Activated CD8-positive, alpha-beta memory T cell treated with anti-CD3 and anti-CD28 coated beads, Interleukin-2, amount 10 ng/mL, durations not matched to agents 7 days and 5 days (primary cell): Measurements from ENCODE around the gene KRT28. TPM values are rescaled to one million over a fixed set of nuclear protein-coding genes. Genes with fewer than 3 reads are reported as not detected.
"Not testable (repeated sequence)": the region's sequence is repeated elsewhere in the genome, so short reads cannot be mapped to it uniquely, and the experiment has no call there.

Experiments
- ATAC-seq: fragments of 150-1000 bp; cut with Tn5 transposase; one replicate; pipeline ENCODE4 v1.10.0; 2021; ENCODE audit warnings: moderate library complexity
- CTCF ChIA-PET: fragments of 350-600 bp; sonication (Branson Sonifier 250); formaldehyde crosslinking; loops from one replicate; lab custom pipeline; 2021; ENCODE audit warnings: antibody characterized with exemption; lab: Charles Lee
- DNase-seq: peaks from one replicate; pipeline ENCODE4 v3.0.0-alpha.2; 2020
- H3K27ac Mint-ChIP-seq: one replicate; pipeline ENCODE4 v1.8.0; 2021; ENCODE audit warnings: mild to moderate bottlenecking, mixed read lengths
- H3K27me3 Mint-ChIP-seq: one replicate; pipeline ENCODE4 v1.8.0; 2021; ENCODE audit warnings: mixed read lengths
- H3K36me3 Mint-ChIP-seq: one replicate; pipeline ENCODE4 v1.8.0; 2021; ENCODE audit warnings: mild to moderate bottlenecking, mixed read lengths
- H3K4me1 Mint-ChIP-seq: one replicate; pipeline ENCODE4 v1.8.0; 2021; ENCODE audit warnings: mixed read lengths
- H3K4me3 Mint-ChIP-seq: one replicate; pipeline ENCODE4 v1.8.0; 2021; ENCODE audit warnings: mild to moderate bottlenecking, moderate library complexity, mixed read lengths
- H3K9me3 Mint-ChIP-seq: one replicate; pipeline ENCODE4 v1.8.0; 2022; ENCODE audit warnings: low read depth, mixed read lengths
- total RNA-seq, 2 experiments: library from RNA; stranded (reverse); gene quantifications; one replicate each; pipeline ENCODE4 v1.2.3, GENCODE V29; 2021

The KRT28 gene
- total RNA-seq, 2 experiments from 2014 or later, result not detected

DNA sequence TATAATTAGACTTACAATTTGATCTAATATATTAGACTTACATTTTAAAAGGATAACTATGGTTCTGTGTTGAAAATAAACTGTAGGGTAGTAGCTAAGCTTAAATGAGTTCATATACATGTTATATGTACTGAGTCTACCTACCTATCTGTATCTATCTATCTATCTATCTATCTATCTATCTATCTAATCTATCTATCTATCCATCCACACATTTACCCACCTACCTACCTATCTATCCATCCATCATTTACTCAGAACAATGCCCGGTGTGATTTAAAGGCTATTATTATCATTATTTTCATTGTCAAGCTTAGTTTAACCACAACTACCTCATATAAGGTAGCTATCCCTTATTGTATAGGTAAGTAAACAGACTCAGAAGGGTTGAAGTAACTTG, 15.6 kb upstream of the KRT28 start:
- ATAC-seq (no peak), DNase-seq (no peak)
- Mint-ChIP-seq H3K4me1 (peaks cover 18% of the 10 kb centered on the region), H3K36me3 (peaks cover 30% of the 10 kb centered on the region), H3K27me3 (peaks cover 37% of the 10 kb centered on the region), H3K9me3 (no peaks in the 10 kb centered on the region), H3K27ac (no peak overlapping the region), H3K4me3 (no peak overlapping the region)
- CTCF ChIA-PET, result interaction anchor here (0.8 to 1.1 kb wide), 3 partner anchors 12 to 733 kb away, joined by 4 to 5 read pairs (median 4); no protein-coding TSS in a partner anchor

DNA sequence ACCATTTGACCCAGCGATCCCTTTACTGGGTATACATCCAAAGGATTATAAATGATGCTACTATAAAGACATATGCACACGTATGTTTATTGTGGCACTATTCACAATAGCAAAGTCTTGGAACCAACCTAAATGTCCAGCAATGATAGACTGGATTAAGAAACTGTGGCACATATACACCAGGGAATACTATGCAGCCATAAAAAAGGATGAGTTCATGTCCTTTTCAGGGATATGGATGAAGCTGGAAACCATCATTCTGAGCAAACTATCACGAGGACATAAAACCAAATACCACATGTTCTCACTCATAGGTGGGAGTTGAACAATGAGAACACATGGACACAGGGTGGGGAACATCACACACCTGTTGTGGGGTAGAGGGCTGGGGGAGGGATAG, 14.9 kb upstream of the KRT28 start:
- H3K9me3 Mint-ChIP-seq, H3K4me3 Mint-ChIP-seq, DNase-seq, ATAC-seq, H3K27ac Mint-ChIP-seq: not testable (repeated sequence)
- Mint-ChIP-seq H3K27me3 (peaks cover 44% of the 10 kb centered on the region), H3K4me1 (peaks cover 10% of the 10 kb centered on the region), H3K36me3 (peaks cover 24% of the 10 kb centered on the region)
- CTCF ChIA-PET, result interaction anchor here (1.1 kb wide), 1 partner anchor 734 kb away, joined by 4 read pairs; no protein-coding TSS in a partner anchor

GRCh38 chr17:40813804-40814203, 14.0 kb upstream of the KRT28 start:
- H3K9me3 Mint-ChIP-seq, result no peaks in the 10 kb centered on the region
- ATAC-seq, result no peak

GRCh38 chr17:40812639-40813038, 12.9 kb upstream of the KRT28 start:
- Mint-ChIP-seq H3K9me3 (no peaks in the 10 kb centered on the region), H3K27me3 (peaks cover 60% of the 10 kb centered on the region), H3K4me3 (no peak overlapping the region), H3K27ac (no peak overlapping the region), H3K4me1 (peaks cover 6% of the 10 kb centered on the region), H3K36me3 (peaks cover 14% of the 10 kb centered on the region)
- CTCF ChIA-PET, result no interaction called here
- no peak for ATAC-seq
- DNase-seq, result no peak

More at GRCh38 chr17:40813804-40814203, 14.0 kb upstream of the KRT28 start:
- H3K4me1 Mint-ChIP-seq, result peaks cover 8% of the 10 kb centered on the region
- H3K36me3 Mint-ChIP-seq, result peaks cover 18% of the 10 kb centered on the region
- DNase-seq, result no peak
- peaks cover 51% of the 10 kb centered on the region for H3K27me3 Mint-ChIP-seq
- no peak overlapping the region for H3K27ac Mint-ChIP-seq
- CTCF ChIA-PET, result no interaction called here
- H3K4me3 Mint-ChIP-seq, result no peak overlapping the region

DNA sequence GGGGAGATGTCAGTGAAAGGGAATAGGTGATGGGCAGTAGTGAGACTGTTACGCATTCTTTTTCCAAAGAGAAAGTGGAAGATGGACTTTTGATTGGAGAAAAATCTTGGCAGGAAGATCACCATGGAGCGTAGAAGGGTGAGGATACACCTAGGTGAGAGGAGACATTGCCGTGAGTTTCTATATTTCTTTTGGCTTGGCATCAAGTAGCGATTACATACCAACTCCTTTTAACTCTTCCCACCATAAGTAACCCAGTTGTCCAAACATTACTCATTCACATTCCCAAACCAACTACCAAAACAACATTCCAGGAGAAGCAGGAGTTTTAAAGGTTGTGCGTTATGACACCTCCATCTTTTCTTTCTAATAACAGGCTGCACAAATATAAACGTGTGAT, 10.7 kb upstream of the KRT28 start:
- H3K4me1 Mint-ChIP-seq, result no peaks in the 10 kb centered on the region
- no peak overlapping the region for H3K4me3 Mint-ChIP-seq
- no peaks in the 10 kb centered on the region for H3K9me3 Mint-ChIP-seq
- H3K27me3 Mint-ChIP-seq, result peaks cover 78% of the 10 kb centered on the region
- DNase-seq (no peak), ATAC-seq (no peak)
- H3K36me3 Mint-ChIP-seq, result peaks cover 2% of the 10 kb centered on the region
- CTCF ChIA-PET, result no interaction called here
- no peak overlapping the region for H3K27ac Mint-ChIP-seq

GRCh38 chr17:40809721-40810421, 10.1 kb upstream of the KRT28 start:
- DNase-seq, result no peak
- peaks cover 2% of the 10 kb centered on the region for H3K36me3 Mint-ChIP-seq
- CTCF ChIA-PET, result no interaction called here

GRCh38 chr17:40806131-40806530, 6.4 kb upstream of the KRT28 start:
- no peak overlapping the region for H3K27ac Mint-ChIP-seq
- no peak overlapping the region for H3K4me3 Mint-ChIP-seq
- H3K36me3 Mint-ChIP-seq, result no peaks in the 10 kb centered on the region
- peaks cover 2% of the 10 kb centered on the region for H3K4me1 Mint-ChIP-seq
- CTCF ChIA-PET, result interaction anchor here (1.1 kb wide), 2 partner anchors 857 to 860 kb away, joined by 3 read pairs; no protein-coding TSS in a partner anchor
- no peak for DNase-seq
- no peak for ATAC-seq
- peaks cover 63% of the 10 kb centered on the region for H3K27me3 Mint-ChIP-seq
- H3K9me3 Mint-ChIP-seq, result no peaks in the 10 kb centered on the region

More at GRCh38 chr17:40809721-40810421, 10.1 kb upstream of the KRT28 start:
- H3K27me3 Mint-ChIP-seq, result peaks cover 84% of the 10 kb centered on the region
- H3K4me3 Mint-ChIP-seq, result no peak overlapping the region
- no peaks in the 10 kb centered on the region for H3K4me1 Mint-ChIP-seq
- H3K9me3 Mint-ChIP-seq, result no peaks in the 10 kb centered on the region
- ATAC-seq, result no peak
- no peak overlapping the region for H3K27ac Mint-ChIP-seq

GRCh38 chr17:40803617-40804082, 3.9 kb upstream of the KRT28 start:
- H3K27me3 Mint-ChIP-seq, result peaks cover 49% of the 10 kb centered on the region
- H3K9me3 Mint-ChIP-seq, result no peaks in the 10 kb centered on the region
- no peak overlapping the region for H3K4me3 Mint-ChIP-seq
- no peak overlapping the region for H3K27ac Mint-ChIP-seq
- H3K36me3 Mint-ChIP-seq, result no peaks in the 10 kb centered on the region
- DNase-seq, result peak; percentile 82
- CTCF ChIA-PET, result interaction anchor here (0.7 to 1.8 kb wide), 6 partner anchors 12 to 845 kb away, joined by 3 to 7 read pairs (median 4); no protein-coding TSS in a partner anchor
- peak; percentile 85 for ATAC-seq
- H3K4me1 Mint-ChIP-seq, result peaks cover 2% of the 10 kb centered on the region

- Mint-ChIP-seq H3K9me3 (no peaks in the 10 kb centered on the region), H3K27ac (no peak overlapping the region), H3K27me3 (peaks cover 40% of the 10 kb centered on the region), H3K36me3 (no peaks in the 10 kb centered on the region), H3K4me3 (no peak overlapping the region), H3K4me1 (peaks cover 2% of the 10 kb centered on the region)
- no peak for DNase-seq
- CTCF ChIA-PET, result interaction anchor here (1.3 kb wide), 1 partner anchor 32 kb away, joined by 3 read pairs; no protein-coding TSS in a partner anchor
- no peak for ATAC-seq
Observed at GRCh38 chr17:40801157-40801556, 1.4 kb upstream of the KRT28 start.

GRCh38 chr17:40800381-40800780, 622 bp upstream of the KRT28 start:
- no peak for ATAC-seq
- Mint-ChIP-seq H3K4me3 (no peak overlapping the region), H3K27ac (no peak overlapping the region), H3K36me3 (no peaks in the 10 kb centered on the region), H3K9me3 (no peaks in the 10 kb centered on the region), H3K4me1 (peaks cover 2% of the 10 kb centered on the region), H3K27me3 (peaks cover 35% of the 10 kb centered on the region)
- CTCF ChIA-PET, result no interaction called here
- DNase-seq, result no peak

DNA sequence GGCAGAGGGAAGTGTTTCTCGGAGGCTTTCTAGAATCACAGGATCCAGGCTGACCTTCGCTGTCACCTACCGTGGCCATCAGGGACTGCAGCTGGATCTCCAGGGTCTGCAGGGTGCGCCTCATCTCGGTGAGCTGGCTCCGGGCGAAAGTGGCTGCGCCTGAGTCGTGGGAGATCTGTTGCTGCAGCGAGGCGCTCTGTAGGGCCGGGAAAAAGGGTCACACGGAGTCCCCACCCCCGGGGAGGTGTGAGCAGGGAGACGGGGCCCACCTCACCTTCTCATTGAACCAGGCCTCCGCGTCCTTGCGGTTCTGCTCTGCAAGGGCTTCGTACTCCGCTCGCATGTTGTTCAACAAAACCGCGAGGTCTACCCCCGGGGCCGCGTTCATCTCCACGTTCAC, 2.9 kb downstream of the KRT28 start:
- Mint-ChIP-seq H3K9me3 (no peaks in the 10 kb centered on the region), H3K36me3 (no peaks in the 10 kb centered on the region), H3K27me3 (peaks cover 37% of the 10 kb centered on the region), H3K27ac (no peak overlapping the region), H3K4me1 (no peaks in the 10 kb centered on the region), H3K4me3 (no peak overlapping the region)
- DNase-seq, result no peak
- CTCF ChIA-PET, result interaction anchor here (1.5 kb wide), 1 partner anchor 866 kb away, joined by 4 read pairs; no protein-coding TSS in a partner anchor
- ATAC-seq, result no peak

DNA sequence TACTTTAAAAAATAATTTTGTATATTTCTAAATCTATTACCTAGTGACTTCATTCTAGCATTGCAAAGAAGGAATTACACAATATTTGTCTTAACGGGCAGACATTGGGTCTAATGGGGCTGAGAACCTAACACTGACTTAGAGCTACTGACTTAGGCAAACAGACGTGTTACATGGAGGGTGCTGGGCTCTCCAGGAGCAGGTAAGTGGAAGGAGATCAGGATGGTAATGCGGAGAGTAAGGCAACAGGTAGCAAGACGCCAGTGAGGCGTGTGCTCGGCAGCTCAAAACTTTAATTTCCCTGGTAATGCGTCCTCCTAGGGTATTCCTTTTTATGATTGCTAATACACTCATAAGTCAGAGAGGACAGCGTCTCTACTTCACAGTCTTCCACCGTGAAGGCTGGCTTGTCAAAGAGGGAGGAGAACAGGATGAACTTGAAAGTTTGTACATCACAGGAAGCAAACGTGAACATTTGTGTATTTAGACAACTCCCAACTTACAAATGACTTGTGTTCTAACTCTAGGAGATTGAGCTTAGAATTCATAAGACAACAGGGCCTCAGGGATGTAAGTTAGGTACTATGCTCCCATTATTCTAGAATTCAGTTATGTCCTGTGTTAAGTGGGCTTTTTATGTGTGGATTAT, 4.6 kb downstream of the KRT28 start:
- H3K27me3 Mint-ChIP-seq, result peaks cover 45% of the 10 kb centered on the region
- no peak overlapping the region for H3K4me3 Mint-ChIP-seq
- ATAC-seq (no peak), DNase-seq (no peak)
- no peaks in the 10 kb centered on the region for H3K36me3 Mint-ChIP-seq
- CTCF ChIA-PET, result no interaction called here
- H3K4me1 Mint-ChIP-seq, result no peaks in the 10 kb centered on the region
- no peaks in the 10 kb centered on the region for H3K9me3 Mint-ChIP-seq
- no peak overlapping the region for H3K27ac Mint-ChIP-seq

- Mint-ChIP-seq H3K27me3 (peaks cover 43% of the 10 kb centered on the region), H3K36me3 (no peaks in the 10 kb centered on the region), H3K4me3 (no peak overlapping the region), H3K4me1 (no peaks in the 10 kb centered on the region), H3K27ac (no peak overlapping the region), H3K9me3 (no peaks in the 10 kb centered on the region)
- DNase-seq (no peak), ATAC-seq (no peak)
- CTCF ChIA-PET, result no interaction called here
Observed at GRCh38 chr17:40794466-40794865, 5.3 kb downstream of the KRT28 start.
